Hepatocyte (in vitro differentiated cells): ENCODE data around the gene TMEM87A. TPM values are rescaled to one million over a fixed set of nuclear protein-coding genes. Genes with fewer than 3 reads are reported as not detected.

Experiments
- DNase-seq: peaks from one replicate; pipeline ENCODE4 v3.0.0-alpha.2; 2016; ENCODE audit warnings: low spot score
- H2AFZ ChIP-seq: fragments of 200-600 bp; sonication (generic); 2 replicates; pipeline ENCODE4 v1.6.0; 2016; ENCODE audit warnings: antibody characterized with exemption, mild to moderate bottlenecking
- H3K27ac ChIP-seq: fragments of 200-600 bp; sonication (generic); 2 replicates; pipeline ENCODE4 v1.5.1; 2016; ENCODE audit warnings: mild to moderate bottlenecking
- H3K27me3 ChIP-seq: fragments of 200-600 bp; sonication (generic); 2 replicates; pipeline ENCODE4 v1.6.1; 2016
- H3K36me3 ChIP-seq: fragments of 200-600 bp; sonication (generic); replicated peaks from 2 replicates; pipeline ENCODE4 v1.5.1; 2016; ENCODE audit warnings: low read depth; ENCODE audit not compliant: insufficient read depth
- H3K4me1 ChIP-seq: fragments of 200-600 bp; sonication (generic); 2 replicates; pipeline ENCODE4 v1.5.1; 2016; ENCODE audit warnings: mild to moderate bottlenecking, moderate library complexity; ENCODE audit not compliant: insufficient read depth
- H3K4me2 ChIP-seq: fragments of 200-600 bp; sonication (generic); 2 replicates; pipeline ENCODE4 v1.6.0; 2016
- H3K4me3 ChIP-seq: fragments of 200-600 bp; sonication (generic); 2 replicates; pipeline ENCODE4 v1.5.1; 2016; ENCODE audit warnings: mild to moderate bottlenecking
- H3K79me2 ChIP-seq: fragments of 200-600 bp; sonication (generic); 2 replicates; pipeline ENCODE4 v1.6.0; 2017; ENCODE audit warnings: mild to moderate bottlenecking
- H3K9me2 ChIP-seq: fragments of 200-600 bp; sonication (generic); replicated peaks from 2 replicates; pipeline ENCODE4 v1.6.0; 2017; ENCODE audit warnings: mild to moderate bottlenecking; ENCODE audit not compliant: insufficient read depth
- H3K9me3 ChIP-seq: fragments of 200-600 bp; sonication (generic); 2 replicates; pipeline ENCODE4 v1.5.1; 2016; ENCODE audit warnings: low read depth, mild to moderate bottlenecking
- H4K20me1 ChIP-seq: fragments of 200-600 bp; sonication (generic); 2 replicates; pipeline ENCODE4 v1.6.0; 2016; ENCODE audit warnings: mild to moderate bottlenecking; ENCODE audit not compliant: insufficient read depth, poor library complexity, severe bottlenecking
- CTCF ChIP-seq: fragments of 200-600 bp; sonication (generic); IDR thresholded peaks from 2 replicates; pipeline ENCODE4 v1.5.1; 2016; ENCODE audit warnings: antibody characterized with exemption, mild to moderate bottlenecking; ENCODE audit not compliant: poor library complexity
- EZH2 ChIP-seq: fragments of 200-600 bp; sonication (generic); IDR thresholded peaks from 2 replicates; pipeline ENCODE4 v1.6.1; 2016; ENCODE audit warnings: antibody characterized with exemption, mild to moderate bottlenecking, borderline replicate concordance
- EZH2phosphoT487 ChIP-seq: fragments of 200-600 bp; sonication (generic); IDR thresholded peaks from one replicate; pipeline ENCODE4 v1.6.1; 2018; ENCODE audit warnings: antibody characterized with exemption, mild to moderate bottlenecking, low read depth, moderate library complexity; ENCODE audit not compliant: unreplicated experiment, severe bottlenecking
- WGBS: methylation state at CpG from one replicate; pipeline ENCODE4 v1.1.6; 2016; ENCODE audit warnings: low lambda C conversion rate; ENCODE audit errors: missing lambda C conversion rate; 5-methylcytosine and 5-hydroxymethylcytosine counted together
- polyA plus RNA-seq: library from polyadenylated mRNA; unstranded; fragments of >200 nt; fragmentation: Nextera tagmentation; extraction: Ambion mirVana; gene quantifications from 2 replicates; pipeline ENCODE4 v1.2.1, GENCODE V29; 2016
- total RNA-seq: library from RNA; depleted of rRNA; stranded (reverse); fragments of >200 nt; gene quantifications from 2 replicates; pipeline ENCODE4 v1.2.3, GENCODE V29; 2014

The TMEM87A gene
- total and polyA plus RNA-seq, 2 experiments from 2014 or later = 68.3 to 97.6 TPM

- no peak overlapping the region for H3K4me2 ChIP-seq
- H3K9me3 ChIP-seq = no peaks in the 10 kb centered on the region
- no peaks in the 10 kb centered on the region for H3K36me3 ChIP-seq
- no peaks in the 10 kb centered on the region for H3K27me3 ChIP-seq
- H2AFZ ChIP-seq = no peak overlapping the region
- no peak for TF ChIP-seq EZH2phosphoT487
- TF ChIP-seq EZH2 = no peak
- TF ChIP-seq CTCF = no peak
- no peak for DNase-seq
- 91% methylated on average over 5 of the region's 5 CpGs for WGBS
- H3K4me1 ChIP-seq = no peaks in the 10 kb centered on the region
- H3K9me2 ChIP-seq = no peaks in the 10 kb centered on the region
- H3K4me3 ChIP-seq = no peak overlapping the region
- H4K20me1 ChIP-seq = no peaks in the 10 kb centered on the region
- peaks cover 76% of the 10 kb centered on the region for H3K79me2 ChIP-seq
- H3K27ac ChIP-seq = no peak overlapping the region
Observed at GRCh38 chr15:42264795-42265194, 8.4 kb downstream of the TMEM87A start.

- no peaks in the 10 kb centered on the region for H3K9me2 ChIP-seq
- no peaks in the 10 kb centered on the region for H3K4me1 ChIP-seq
- H3K27me3 ChIP-seq = no peaks in the 10 kb centered on the region
- H3K79me2 ChIP-seq = peaks cover 3% of the 10 kb centered on the region
- H3K27ac ChIP-seq = no peak overlapping the region
- H3K4me3 ChIP-seq = no peak overlapping the region
- H3K4me2 ChIP-seq = no peak overlapping the region
- peaks cover 3% of the 10 kb centered on the region for H3K36me3 ChIP-seq
- H4K20me1 ChIP-seq = no peaks in the 10 kb centered on the region
- WGBS = 68% methylated on average over 2 of the region's 2 CpGs
- no peak for DNase-seq
- no peak for TF ChIP-seq EZH2phosphoT487
- TF ChIP-seq CTCF = no peak
- no peak for TF ChIP-seq EZH2
- peaks cover 8% of the 10 kb centered on the region for H3K9me3 ChIP-seq
- no peak overlapping the region for H2AFZ ChIP-seq
Observed at GRCh38 chr15:42253300-42253699, 19.9 kb downstream of the TMEM87A start.

- TF ChIP-seq CTCF (no peak), EZH2 (no peak), EZH2phosphoT487 (no peak)
- Histone ChIP-seq H3K4me2 (no peak overlapping the region), H3K79me2 (peaks cover 14% of the 10 kb centered on the region), H3K27me3 (no peaks in the 10 kb centered on the region), H2AFZ (no peak overlapping the region), H3K36me3 (no peaks in the 10 kb centered on the region), H3K4me1 (no peaks in the 10 kb centered on the region), H4K20me1 (no peaks in the 10 kb centered on the region), H3K4me3 (no peak overlapping the region), H3K9me2 (no peaks in the 10 kb centered on the region), H3K9me3 (no peaks in the 10 kb centered on the region), H3K27ac (no peak overlapping the region)
- DNase-seq = no peak
- WGBS = 100% methylated on average over 1 of the region's 1 CpG
Observed at GRCh38 chr15:42240823-42241222, 32.4 kb downstream of the TMEM87A start.
